Right ventricle myocardium inferior (tissue), 1 donor: ENCODE data around the gene TRAPPC13. TPM values are rescaled to one million over a fixed set of nuclear protein-coding genes. Genes with fewer than 3 reads are reported as not detected.
"Not testable (repeated sequence)": the region's sequence is repeated elsewhere in the genome, so short reads cannot be mapped to it uniquely, and the experiment has no call there.

Source experiments
- ATAC-seq: fragments of 200-7000 bp; cut with Tn5 transposase; one replicate; pipeline ENCODE4 v1.9.1; 2020; ENCODE audit warnings: mild to moderate bottlenecking, moderate library complexity
- DNase-seq: peaks from one replicate; pipeline ENCODE4 v3.0.0; 2021; ENCODE audit errors: missing footprints
- intact Hi-C: fragments of 100-400 bp; cut with DNase I; formaldehyde crosslinking; loops from one replicate; pipeline ENCODE4 v1.11.0; 2022
- long read RNA-seq: library from polyadenylated mRNA; unstranded; transcript quantifications from one replicate; pipeline ENCODE4 v2.0.0, GENCODE V29; 2021
- total RNA-seq: library from RNA; stranded (reverse); fragmentation: NEBNext Ultra II Directional; extraction: Animal tissue kit (Norgen Biotek cat#: 25700); gene quantifications from one replicate; pipeline ENCODE4 v1.2.1, GENCODE V29; 2021
- donor health status: DM: no; HTN: yes; CAD: no; lungs with severe emphysema.

Gene TRAPPC13
- total RNA-seq = 18.2 TPM
- long read RNA-seq, partial matches to known transcripts = 0 of 1 reads
- long read RNA-seq, other reads (novel, unspliced or antisense) = 1 of 1 reads

- intact Hi-C loops = no loop called here
- peak; percentile 75 for DNase-seq
- ATAC-seq = peak; percentile 92
These were observed at the start of gene TRAPPC13, which contains the start of gene SHLD3 for GRCh38 chr5:65624571-65625555. Gene TRAPPC13, plus strand, starts transcription at chr5:65625027. Its CDS starts 34 bp downstream, at chr5:65625061. Gene SHLD3, plus strand, starts transcription at chr5:65625027. Its CDS starts 4,561 bp downstream, at chr5:65629588.

GRCh38 chr5:65577141-65577540 lies 47.7 kb upstream of the TRAPPC13 start:
- intact Hi-C loops = no loop called here
- no peak for ATAC-seq
- no peak for DNase-seq

- DNase-seq = no peak
- intact Hi-C loops = no loop called here
- no peak for ATAC-seq
These were observed 36.1 kb upstream of the TRAPPC13 start for GRCh38 chr5:65588694-65589093.

GRCh38 chr5:65601761-65602160 lies 23.1 kb upstream of the TRAPPC13 start:
- intact Hi-C loops, DNase-seq, ATAC-seq: not testable (repeated sequence)

- no peak for ATAC-seq
- intact Hi-C loops = no loop called here
- DNase-seq = no peak
These were observed 13.3 kb upstream of the TRAPPC13 start for GRCh38 chr5:65611524-65611923.

GRCh38 chr5:65612298-65612907 lies 12.4 kb upstream of the TRAPPC13 start:
- DNase-seq (no peak), ATAC-seq (no peak)
- intact Hi-C loops = no loop called here

- DNase-seq = no peak
- intact Hi-C loops = no loop called here
- no peak for ATAC-seq
These were observed 4.8 kb upstream of the TRAPPC13 start for GRCh38 chr5:65620021-65620420.

GRCh38 chr5:65621961-65622360 lies 2.9 kb upstream of the TRAPPC13 start:
- DNase-seq, ATAC-seq, intact Hi-C loops: not testable (repeated sequence)

GRCh38 chr5:65623482-65623881 lies 1.3 kb upstream of the TRAPPC13 start:
- ATAC-seq (no peak), DNase-seq (no peak)
- intact Hi-C loops = no loop called here

- intact Hi-C loops = no loop called here
- peak; percentile 99 for ATAC-seq
These were observed 729 bp upstream of the TRAPPC13 start, which contains the start of gene TRIM23 for GRCh38 chr5:65624025-65624570. Gene TRIM23, minus strand, starts transcription at chr5:65624333. Its CDS starts 59 bp downstream, at chr5:65624274.

GRCh38 chr5:65625743-65626142 lies 916 bp downstream of the TRAPPC13 start:
- intact Hi-C loops = no loop called here
- DNase-seq (no peak), ATAC-seq (no peak)

More at GRCh38 chr5:65624025-65624570, 729 bp upstream of the TRAPPC13 start, which contains the start of gene TRIM23:
- peak; percentile 97 for DNase-seq

- DNase-seq = no peak
- no peak for ATAC-seq
- intact Hi-C loops = no loop called here
These were observed 6.2 kb downstream of the TRAPPC13 start for GRCh38 chr5:65630981-65631380.

GRCh38 chr5:65640240-65640639 lies 15.4 kb downstream of the TRAPPC13 start:
- DNase-seq = no peak
- no peak for ATAC-seq
- intact Hi-C loops = no loop called here

GRCh38 chr5:65646938-65647337 lies 22.1 kb downstream of the TRAPPC13 start:
- intact Hi-C loops = no loop called here
- no peak for ATAC-seq
- DNase-seq = no peak

GRCh38 chr5:65647941-65648340 lies 23.1 kb downstream of the TRAPPC13 start:
- intact Hi-C loops = no loop called here
- no peak for DNase-seq
- ATAC-seq = no peak

- intact Hi-C loops = no loop called here
- ATAC-seq (no peak), DNase-seq (no peak)
These were observed 26.3 kb downstream of the TRAPPC13 start for GRCh38 chr5:65651144-65651543.

- intact Hi-C loops = no loop called here
- DNase-seq (no peak), ATAC-seq (no peak)
These were observed 29.9 kb downstream of the TRAPPC13 start for GRCh38 chr5:65654713-65655112.

GRCh38 chr5:65663804-65664521 lies 39.1 kb downstream of the TRAPPC13 start:
- no peak for DNase-seq
- intact Hi-C loops = no loop called here
- ATAC-seq = no peak

GRCh38 chr5:65668696-65669095 lies 43.9 kb downstream of the TRAPPC13 start:
- ATAC-seq = no peak
- intact Hi-C loops = no loop called here
- no peak for DNase-seq
